Fibroblast of lung (primary cell): Measurements from ENCODE around the gene USP31.

Experiments
- CTCF ChIP-seq, 2 donors: IDR thresholded peaks in 1 of 2; conservative IDR thresholded peaks in 1 of 2; 1 replicate in 1 of 2; 2 replicates in 1 of 2; pipeline ENCODE4 v1.5.1; 2011 to 2012; ENCODE audit warnings: low read length in 2 of 2, control low read depth in 1 of 2, inconsistent platforms in 1 of 2, low read depth in 1 of 2, mild to moderate bottlenecking in 1 of 2
- EZH2 ChIP-seq: IDR thresholded peaks from 2 replicates; pipeline ENCODE4 v1.5.1; 2012; ENCODE audit warnings: low read length, control low read depth, mild to moderate bottlenecking; ENCODE audit errors: missing control alignments

- TF ChIP-seq CTCF (conservative IDR thresholded peaks at IDR 0.05 in 1 of 2, IDR thresholded peaks at IDR 0.05 in 1 of 2; ENCODE audit: low read depth in 1 of 2, low read length in 2 of 2), result no peak
- TF ChIP-seq EZH2, result no peak
Measured at GRCh38 chr16:23024044-23024443, 125.2 kb downstream of the USP31 start.
